Fibroblast of lung (primary cell): ENCODE results near the gene VIPR2. TPM values are rescaled to one million over a fixed set of nuclear protein-coding genes. Genes with fewer than 3 reads are reported as not detected.
A peak's percentile ranks its signal among the peaks of the same experiment; 100 is the strongest.

Experiments used
- DNase-seq, 2 donors: peaks; one replicate each; pipeline versions ENCODE4 v3.0.0 to v3.0.0-alpha.2; 2010; ENCODE audit warnings: low read depth in 2 of 2
- H2AFZ ChIP-seq: 2 replicates; pipeline ENCODE4 v1.5.1; 2012; ENCODE audit warnings: low read length, control low read depth, inconsistent platforms
- H3K27ac ChIP-seq: 2 replicates; pipeline ENCODE4 v1.5.1; 2011; ENCODE audit warnings: low read length, control low read depth; ENCODE audit not compliant: insufficient read depth
- H3K27me3 ChIP-seq: 2 replicates; pipeline ENCODE4 v1.5.1; 2011; ENCODE audit warnings: mild to moderate bottlenecking, low read length; ENCODE audit not compliant: control insufficient read depth, insufficient read depth
- H3K36me3 ChIP-seq: 2 replicates; pipeline ENCODE4 v1.5.1; 2011; ENCODE audit warnings: low read length; ENCODE audit not compliant: control insufficient read depth, insufficient read depth
- H3K4me1 ChIP-seq: 2 replicates; pipeline ENCODE4 v1.5.1; 2011; ENCODE audit warnings: low read length; ENCODE audit not compliant: control insufficient read depth, insufficient read depth; ENCODE audit errors: extremely low read depth
- H3K4me2 ChIP-seq: 2 replicates; pipeline ENCODE4 v1.5.1; 2011; ENCODE audit warnings: low read length, control low read depth; ENCODE audit not compliant: insufficient read depth; ENCODE audit errors: extremely low read depth
- H3K4me3 ChIP-seq, 4 experiments: fragments of 200-600 bp in 1 of 4; sonication (generic) in 1 of 4; replicated peaks in 1 of 4; 2 replicates each; pipeline ENCODE4 v1.5.1; 2011 to 2016; ENCODE audit warnings: low read length in 4 of 4, low read depth in 3 of 4, mild to moderate bottlenecking in 3 of 4, control low read depth in 2 of 4, inconsistent platforms in 1 of 4, mixed read lengths in 1 of 4; ENCODE audit not compliant: insufficient read depth in 1 of 4; ENCODE audit errors: control extremely low read depth in 1 of 4
- H3K79me2 ChIP-seq: 2 replicates; pipeline ENCODE4 v1.5.1; 2012; ENCODE audit warnings: mild to moderate bottlenecking, low read length, inconsistent platforms; ENCODE audit not compliant: control insufficient read depth, insufficient read depth
- H3K9ac ChIP-seq: 2 replicates; pipeline ENCODE4 v1.5.1; 2011; ENCODE audit warnings: mild to moderate bottlenecking, low read length, control low read depth; ENCODE audit not compliant: insufficient read depth
- H3K9me3 ChIP-seq: 2 replicates; pipeline ENCODE4 v1.5.1; 2012; ENCODE audit warnings: low read depth, low read length; ENCODE audit not compliant: control insufficient read depth, insufficient read depth
- H4K20me1 ChIP-seq: 2 replicates; pipeline ENCODE4 v1.5.1; 2011; ENCODE audit warnings: low read length; ENCODE audit not compliant: control insufficient read depth, insufficient read depth; ENCODE audit errors: extremely low read depth
- CTCF ChIP-seq, 2 donors: IDR thresholded peaks in 1 of 2; conservative IDR thresholded peaks in 1 of 2; 1 replicate in 1 of 2; 2 replicates in 1 of 2; pipeline ENCODE4 v1.5.1; 2011 to 2012; ENCODE audit warnings: low read length in 2 of 2, control low read depth in 1 of 2, inconsistent platforms in 1 of 2, low read depth in 1 of 2, mild to moderate bottlenecking in 1 of 2
- EZH2 ChIP-seq: IDR thresholded peaks from 2 replicates; pipeline ENCODE4 v1.5.1; 2012; ENCODE audit warnings: low read length, control low read depth, mild to moderate bottlenecking; ENCODE audit errors: missing control alignments
- polyA plus RNA-seq, 2 donors: library from polyadenylated mRNA; depleted of rRNA in 1 of 2; stranded (reverse) in 1 of 2; unstranded in 1 of 2; fragments of >200 nt; gene quantifications; 2 replicates each; pipeline ENCODE4 v1.2.1, GENCODE V29; 2011 to 2012; ENCODE audit warnings: missing spikeins in 1 of 2
- total RNA-seq: library from RNA; depleted of rRNA; stranded (reverse); fragments of >200 nt; gene quantifications from 2 replicates; pipeline ENCODE4 v1.2.1, GENCODE V29; 2014

VIPR2 gene
- total and polyA plus RNA-seq, 2 donors (not counting 1 experiment from before 2014, with no cell fraction given), result not detected

- Histone ChIP-seq H4K20me1 (no peaks in the 10 kb centered on the region), H3K27ac (no peak overlapping the region), H3K36me3 (no peaks in the 10 kb centered on the region), H3K9me3 (no peaks in the 10 kb centered on the region), H3K79me2 (no peaks in the 10 kb centered on the region), H3K4me3 (no peak overlapping the region), H3K27me3 (no peaks in the 10 kb centered on the region), H3K9ac (no peak overlapping the region), H3K4me2 (no peak overlapping the region), H2AFZ (no peak overlapping the region), H3K4me1 (no peaks in the 10 kb centered on the region)
- DNase-seq, result no peak
- TF ChIP-seq CTCF (conservative IDR thresholded peaks at IDR 0.05 in 1 of 2, IDR thresholded peaks at IDR 0.05 in 1 of 2; ENCODE audit: low read depth in 1 of 2, low read length in 2 of 2) (no peak), EZH2 (no peak)
Measured at GRCh38 chr7:159031750-159032149, 112.9 kb downstream of the VIPR2 start.

- Histone ChIP-seq H3K4me2 (peak overlapping the region; percentile 68), H4K20me1 (no peaks in the 10 kb centered on the region), H3K4me3 (peak overlapping the region in 1 of 4 experiments; percentile 46), H3K9ac (no peak overlapping the region), H3K79me2 (no peaks in the 10 kb centered on the region), H3K27ac (no peak overlapping the region), H3K9me3 (no peaks in the 10 kb centered on the region), H3K27me3 (no peaks in the 10 kb centered on the region), H2AFZ (no peak overlapping the region), H3K36me3 (no peaks in the 10 kb centered on the region), H3K4me1 (no peaks in the 10 kb centered on the region)
- no peak for DNase-seq
- TF ChIP-seq EZH2 (no peak), CTCF (conservative IDR thresholded peaks at IDR 0.05 in 1 of 2, IDR thresholded peaks at IDR 0.05 in 1 of 2; ENCODE audit: low read depth in 1 of 2, low read length in 2 of 2) (no peak)
Measured at GRCh38 chr7:159031135-159031701, 113.4 kb downstream of the VIPR2 start.

- H3K4me2 ChIP-seq, result peak overlapping the region; percentile 68
- H3K36me3 ChIP-seq, result no peaks in the 10 kb centered on the region
- peak in 1 of 2 donors; percentile 16 for DNase-seq
- H3K9ac ChIP-seq, result peak overlapping the region; percentile 23
- H3K9me3 ChIP-seq, result no peaks in the 10 kb centered on the region
- H3K4me1 ChIP-seq, result no peaks in the 10 kb centered on the region
- no peaks in the 10 kb centered on the region for H3K79me2 ChIP-seq
- H3K4me3 ChIP-seq, result peak overlapping the region; percentile 33 to 46 (median 38)
- H2AFZ ChIP-seq, result peak overlapping the region; percentile 60
- TF ChIP-seq EZH2, result no peak
- peak in 1 of 2 donors; percentile 3 for TF ChIP-seq CTCF (conservative IDR thresholded peaks at IDR 0.05 in 1 of 2, IDR thresholded peaks at IDR 0.05 in 1 of 2; ENCODE audit: low read depth in 1 of 2, low read length in 2 of 2)
- no peak overlapping the region for H3K27ac ChIP-seq
- no peaks in the 10 kb centered on the region for H3K27me3 ChIP-seq
- H4K20me1 ChIP-seq, result no peaks in the 10 kb centered on the region
Measured at GRCh38 chr7:159030490-159031134, 114.1 kb downstream of the VIPR2 start.
